Measurements from ENCODE around the gene POLDIP3.
"Not testable (repeated sequence)": the region's sequence is repeated elsewhere in the genome, so short reads cannot be mapped to it uniquely, and the experiment has no call there.

POLDIP3 gene

GRCh38 chr22:42582987-42583386 lies 31.7 kb downstream of the POLDIP3 start:
- no peak for DNase-seq

GRCh38 chr22:42581762-42582716 lies 32.6 kb downstream of the POLDIP3 start:
- peak; percentile 79 for DNase-seq

GRCh38 chr22:42581194-42581761 lies 33.4 kb downstream of the POLDIP3 start:
- not testable (repeated sequence) for DNase-seq

GRCh38 chr22:42580040-42580439 lies 34.6 kb downstream of the POLDIP3 start:
- not testable (repeated sequence) for DNase-seq

- DNase-seq: no peak
These were observed 37.0 kb downstream of the POLDIP3 start for GRCh38 chr22:42577623-42578240.

GRCh38 chr22:42577141-42577540 lies 37.5 kb downstream of the POLDIP3 start:
- not testable (repeated sequence) for DNase-seq

GRCh38 chr22:42575996-42576574 lies 38.6 kb downstream of the POLDIP3 start:
- not testable (repeated sequence) for DNase-seq

- not testable (repeated sequence) for DNase-seq
These were observed 40.2 kb downstream of the POLDIP3 start for GRCh38 chr22:42574468-42574867.

- DNase-seq: not testable (repeated sequence)
These were observed 40.6 kb downstream of the POLDIP3 start for GRCh38 chr22:42574046-42574445.

- DNase-seq: not testable (repeated sequence)
These were observed 43.6 kb downstream of the POLDIP3 start for GRCh38 chr22:42571068-42571467.

GRCh38 chr22:42570580-42570979 lies 44.1 kb downstream of the POLDIP3 start:
- DNase-seq: not testable (repeated sequence)

GRCh38 chr22:42567950-42568349 lies 46.7 kb downstream of the POLDIP3 start:
- DNase-seq: not testable (repeated sequence)

- no peak for DNase-seq
These were observed 48.7 kb downstream of the POLDIP3 start for GRCh38 chr22:42565956-42566355.

GRCh38 chr22:42564699-42565098 lies 50.0 kb downstream of the POLDIP3 start:
- DNase-seq: no peak

GRCh38 chr22:42563943-42564342 lies 50.7 kb downstream of the POLDIP3 start:
- not testable (repeated sequence) for DNase-seq

GRCh38 chr22:42562684-42563083 lies 52.0 kb downstream of the POLDIP3 start:
- DNase-seq: no peak

GRCh38 chr22:42562279-42562678 lies 52.4 kb downstream of the POLDIP3 start:
- DNase-seq: no peak

GRCh38 chr22:42561856-42562255 lies 52.8 kb downstream of the POLDIP3 start:
- no peak for DNase-seq

- no peak for DNase-seq
These were observed 53.9 kb downstream of the POLDIP3 start for GRCh38 chr22:42560781-42561180.

- no peak for DNase-seq
These were observed 54.3 kb downstream of the POLDIP3 start for GRCh38 chr22:42560381-42560780.

GRCh38 chr22:42553475-42554361 lies 61.0 kb downstream of the POLDIP3 start, which contains the start of gene SERHL2:
Gene SERHL2, plus strand, starts transcription at chr22:42553956. Its CDS starts 65 bp downstream, at chr22:42554021.
- peak; percentile 74 for DNase-seq

GRCh38 chr22:42552294-42552647 lies 62.4 kb downstream of the POLDIP3 start:
- not testable (repeated sequence) for DNase-seq

Data from retina (tissue), 1 donor.